HepG2 (cell line): ENCODE results near the gene ABCG1. TPM values are rescaled to one million over a fixed set of nuclear protein-coding genes. Genes with fewer than 3 reads are reported as not detected.

Source experiments
- ATAC-seq: fragments of 200-7000 bp; cut with Tn5 transposase; 3 replicates; pipeline ENCODE4 v1.9.1; 2020; ENCODE audit warnings: mild to moderate bottlenecking, moderate library complexity
- BruUV-seq: library from RNA; stranded (reverse); fragments of 400-500 nt; replicated peaks from 2 replicates; lab custom pipeline; 2021; lab: Mats Ljungman, UMichigan
- CTCF ChIA-PET: fragments of 300-600 bp; formaldehyde crosslinking; extraction: SDS; loops from one replicate; lab custom pipeline; 2021; ENCODE audit warnings: low total read pairs, inconsistent platforms, low intra/inter-chr PET ratio; lab: Yijun Ruan, JAX
- POLR2A ChIA-PET: fragments of 350-600 bp; sonication (Branson Sonifier 250); formaldehyde crosslinking; loops from one replicate; lab custom pipeline; 2020; ENCODE audit warnings: antibody characterized with exemption, inconsistent platforms; lab: Yijun Ruan, JAX
- DNase-seq: peaks from one replicate; pipeline ENCODE4 v3.0.0-alpha.2; 2015; ENCODE audit warnings: low spot score
- FAIRE-seq: peaks from 3 replicates; lab custom pipeline; 2011; peaks lifted over from hg19 to GRCh38; lab: Jason Lieb, UNC
- H2AFZ ChIP-seq: one replicate; pipeline ENCODE4 v1.6.1; 2011; ENCODE audit warnings: low read length, inconsistent platforms
- H3K27ac ChIP-seq: fragments of 300-600 bp; 3 replicates; pipeline ENCODE4 v1.8.0; 2011; ENCODE audit warnings: mixed run types, mild to moderate bottlenecking, mixed read lengths, low read length, inconsistent platforms; ENCODE audit not compliant: insufficient read depth; ENCODE audit errors: extremely low read length
- H3K27me3 ChIP-seq, 2 experiments: fragments of 200-600 bp in 1 of 2; 2 replicates in 1 of 2; 3 replicates in 1 of 2; pipeline versions ENCODE4 v1.6.0 to v1.8.0; 2011; ENCODE audit warnings: low read length in 2 of 2, mild to moderate bottlenecking in 2 of 2, moderate library complexity in 2 of 2, inconsistent platforms in 1 of 2; ENCODE audit not compliant: insufficient read depth in 2 of 2, control insufficient read depth in 1 of 2
- H3K36me3 ChIP-seq, 2 experiments: fragments of 200-600 bp in 1 of 2; replicated peaks in 1 of 2; 2 replicates in 1 of 2; 3 replicates in 1 of 2; pipeline versions ENCODE4 v1.5.1 to v1.8.0; 2011; ENCODE audit warnings: low read length in 2 of 2, inconsistent platforms in 1 of 2; ENCODE audit not compliant: insufficient read depth in 2 of 2, control insufficient read depth in 1 of 2
- H3K4me1 ChIP-seq: 2 replicates; pipeline ENCODE4 v1.5.1; 2012; ENCODE audit warnings: low read length, inconsistent platforms; ENCODE audit not compliant: insufficient read depth
- H3K4me2 ChIP-seq: 2 replicates; pipeline ENCODE4 v1.6.0; 2011; ENCODE audit warnings: low read depth, low read length, inconsistent platforms
- H3K4me3 ChIP-seq, 3 experiments: fragments of 200-600 bp in 1 of 3; sonication (generic), shearing (Covaris generic) in 1 of 3; replicated peaks in 1 of 3; 2 replicates each; pipeline ENCODE4 v1.5.1; 2011 to 2016; ENCODE audit warnings: low read length in 3 of 3, inconsistent platforms in 2 of 3, low read depth in 2 of 3, mild to moderate bottlenecking in 2 of 3, control low read depth in 1 of 3, mixed read lengths in 1 of 3; ENCODE audit not compliant: insufficient read depth in 1 of 3
- H3K79me2 ChIP-seq: one replicate; pipeline ENCODE4 v1.6.1; 2011; ENCODE audit warnings: low read length, inconsistent platforms; ENCODE audit not compliant: insufficient read depth
- H3K9ac ChIP-seq: 2 replicates; pipeline ENCODE4 v1.6.0; 2011; ENCODE audit warnings: mild to moderate bottlenecking, low read depth, low read length, inconsistent platforms; ENCODE audit not compliant: insufficient read depth
- H3K9me3 ChIP-seq: 2 replicates; pipeline ENCODE4 v1.5.1; 2012; ENCODE audit warnings: mild to moderate bottlenecking, low read length
- H4K20me1 ChIP-seq: 2 replicates; pipeline ENCODE4 v1.6.0; 2011; ENCODE audit warnings: inconsistent platforms, mild to moderate bottlenecking, low read length, moderate library complexity; ENCODE audit not compliant: insufficient read depth
- ATF1 ChIP-seq: IDR thresholded peaks from 2 replicates; pipeline ENCODE4 v1.6.1; 2016; ENCODE audit warnings: mild to moderate bottlenecking, control low read depth
- DPF2 ChIP-seq: sonication (generic); formaldehyde crosslinking; IDR thresholded peaks from 2 replicates; pipeline ENCODE4 v1.4.0; 2020; ENCODE audit warnings: mild to moderate bottlenecking, low read depth, missing genetic modification reagents, borderline replicate concordance
- MTF2 ChIP-seq: sonication (generic); formaldehyde crosslinking; IDR thresholded peaks from 2 replicates; pipeline ENCODE4 v1.5.0; 2020; ENCODE audit warnings: missing genetic modification reagents, borderline replicate concordance
- ZBTB38 ChIP-seq: sonication (generic); formaldehyde crosslinking; IDR thresholded peaks from 2 replicates; pipeline ENCODE4 v1.5.1; 2020; ENCODE audit warnings: mild to moderate bottlenecking, missing genetic modification reagents
- ZMAT3 ChIP-seq: sonication (generic); formaldehyde crosslinking; conservative IDR thresholded peaks from 2 replicates; pipeline ENCODE4 v1.7.0; 2021; ENCODE audit warnings: missing genetic modification reagents
- ZNF124 ChIP-seq: sonication (generic); formaldehyde crosslinking; IDR thresholded peaks from 2 replicates; pipeline ENCODE4 v1.4.0; 2020; ENCODE audit warnings: missing genetic modification reagents
- ZNF251 ChIP-seq: sonication (generic); formaldehyde crosslinking; IDR thresholded peaks from 2 replicates; pipeline ENCODE4 v1.9.0; 2021; ENCODE audit warnings: mild to moderate bottlenecking, missing genetic modification reagents
- ZNF329 ChIP-seq: sonication (generic); formaldehyde crosslinking; IDR thresholded peaks from 2 replicates; pipeline ENCODE4 v1.9.0; 2021; ENCODE audit warnings: low read depth, mild to moderate bottlenecking, missing genetic modification reagents
- ZNF83 ChIP-seq: sonication (generic); formaldehyde crosslinking; IDR thresholded peaks from 2 replicates; pipeline ENCODE4 v1.4.0; 2020; ENCODE audit warnings: missing genetic modification reagents, mild to moderate bottlenecking, borderline replicate concordance
- WGBS: methylation state at CpG from one replicate; pipeline ENCODE4 v1.1.6; 2017; ENCODE audit warnings: low lambda C conversion rate; 5-methylcytosine and 5-hydroxymethylcytosine counted together
- in situ Hi-C: cut with HindIII; loops from 2 replicates; pipeline ENCODE4 v1.10.0; 2017; ENCODE audit warnings: low pct_unique_long_range_greater_than_20kb; ENCODE audit not compliant: extremely low pct_ligation_motif_present
- intact Hi-C: fragments of 100-400 bp; cut with micrococcal nuclease; formaldehyde crosslinking; loops from one replicate; pipeline ENCODE4 v1.10.0; 2022; ENCODE audit not compliant: unreplicated experiment
- polyA plus RNA-seq, 8 experiments: library from polyadenylated mRNA; depleted of rRNA in 3 of 8; stranded (reverse) in 7 of 8; unstranded in 1 of 8; fragments of >200 nt; fragmentation: Illumina TruSeq in 4 of 8; extraction: Trizol in 4 of 8; gene quantifications; 2 replicates each; pipeline versions ENCODE4 v1.2.1 to v1.2.3, GENCODE V29; 2011 to 2016; ENCODE audit warnings: low read depth in 4 of 8, missing spikeins in 1 of 8, mixed read lengths in 1 of 8; ENCODE audit not compliant: insufficient read depth in 1 of 8
- total RNA-seq, 5 experiments: library from RNA; depleted of rRNA; stranded (reverse); fragments of >200 nt; fragmentation: Illumina TruSeq; extraction: Trizol; gene quantifications; 2 replicates each; pipeline ENCODE4 v1.2.3, GENCODE V29; 2016; ENCODE audit warnings: low read depth in 1 of 5

The ABCG1 gene
- total and polyA plus RNA-seq, 2 of the 13 experiments (the other 11 are each of a cell fraction or from before 2014, with no cell fraction given) = 0.04 TPM; not detected in 1

GRCh38 chr21:42189431-42189830 is 29.5 kb upstream of the ABCG1 start:
- H4K20me1 ChIP-seq = no peaks in the 10 kb centered on the region
- H3K9me3 ChIP-seq = no peaks in the 10 kb centered on the region
- no TSS peak for BruUV-seq
- no peak overlapping the region for H3K9ac ChIP-seq
- peaks cover 3 to 30% of the 10 kb centered on the region in 2 experiments; a peak in 4 of 5 replicates for H3K27me3 ChIP-seq
- H3K79me2 ChIP-seq = no peaks in the 10 kb centered on the region
- ChIA-PET POLR2A (no interaction called here), CTCF (no interaction called here)
- no peak for TF ChIP-seq MTF2
- no peak for TF ChIP-seq ZNF124 (CRISPR knock-in tag)
- no peak for TF ChIP-seq ZNF83
- TF ChIP-seq ZMAT3 (CRISPR knock-in tag) = no peak
- no peak overlapping the region for H3K4me3 ChIP-seq
- H2AFZ ChIP-seq = no peak overlapping the region
- in situ Hi-C loops = no loop called here
- DNase-seq = no peak
- no peaks in the 10 kb centered on the region for H3K36me3 ChIP-seq
- H3K4me1 ChIP-seq = no peaks in the 10 kb centered on the region
- no peak for FAIRE-seq
- no peak overlapping the region for H3K27ac ChIP-seq
- WGBS = 9% methylated on average over 1 of the region's 1 CpG
- intact Hi-C loops = no loop called here
- ATAC-seq = no peak
- no peak overlapping the region for H3K4me2 ChIP-seq

GRCh38 chr21:42189860-42190485 is 29.0 kb upstream of the ABCG1 start:
- POLR2A ChIA-PET = no interaction called here
- Histone ChIP-seq H2AFZ (no peak overlapping the region), H3K27me3 (peaks cover 3 to 30% of the 10 kb centered on the region in 2 experiments; a peak in 4 of 5 replicates), H3K9me3 (no peaks in the 10 kb centered on the region), H3K27ac (no peak overlapping the region), H3K4me2 (no peak overlapping the region), H3K4me3 (no peak overlapping the region), H4K20me1 (no peaks in the 10 kb centered on the region), H3K79me2 (no peaks in the 10 kb centered on the region), H3K4me1 (no peaks in the 10 kb centered on the region), H3K36me3 (no peaks in the 10 kb centered on the region), H3K9ac (no peak overlapping the region)
- CTCF ChIA-PET = no interaction called here
- WGBS = 20% methylated on average over 5 of the region's 11 CpGs
- intact Hi-C loops = no loop called here
- FAIRE-seq (no peak), ATAC-seq (no peak), DNase-seq (no peak)
- in situ Hi-C loops = no loop called here
- no TSS peak for BruUV-seq
- TF ChIP-seq ATF1 (CRISPR knock-in tag) = no peak
- no peak for TF ChIP-seq ZNF329 (CRISPR knock-in tag)
- TF ChIP-seq ZBTB38 (CRISPR knock-in tag) = no peak
- no peak for TF ChIP-seq ZNF251 (CRISPR knock-in tag)
- no peak for TF ChIP-seq DPF2
